T follicular helper cell (primary cell): ENCODE results near the gene YARS1.

Experiments used
- DNase-seq: peaks from one replicate; pipeline ENCODE4 v3.0.0-alpha.2; 2020; ENCODE audit warnings: low read depth

The YARS1 gene

GRCh38 chr1:32780628-32781234 lies 36.4 kb downstream of the YARS1 start:
- DNase-seq = no peak

GRCh38 chr1:32780005-32780404 lies 37.2 kb downstream of the YARS1 start:
- DNase-seq = no peak

- no peak for DNase-seq
These were observed 37.9 kb downstream of the YARS1 start for GRCh38 chr1:32779242-32779641.

- no peak for DNase-seq
These were observed 41.4 kb downstream of the YARS1 start for GRCh38 chr1:32775640-32776337.

- no peak for DNase-seq
These were observed 42.1 kb downstream of the YARS1 start for GRCh38 chr1:32774950-32775634.

- no peak for DNase-seq
These were observed 42.7 kb downstream of the YARS1 start for GRCh38 chr1:32774464-32774808.

- no peak for DNase-seq
These were observed 43.2 kb downstream of the YARS1 start for GRCh38 chr1:32773764-32774463.

- DNase-seq = peak; percentile 60
These were observed 44.0 kb downstream of the YARS1 start for GRCh38 chr1:32773018-32773763.

- DNase-seq = no peak
These were observed 44.7 kb downstream of the YARS1 start for GRCh38 chr1:32772281-32773017.

GRCh38 chr1:32771561-32772280 lies 45.4 kb downstream of the YARS1 start:
- DNase-seq = no peak

GRCh38 chr1:32770741-32771548 lies 46.2 kb downstream of the YARS1 start:
- no peak for DNase-seq

- no peak for DNase-seq
These were observed 46.9 kb downstream of the YARS1 start for GRCh38 chr1:32770221-32770731.

- DNase-seq = no peak
These were observed 47.5 kb downstream of the YARS1 start for GRCh38 chr1:32769524-32770220.

GRCh38 chr1:32768110-32768850 lies 48.9 kb downstream of the YARS1 start:
- DNase-seq = no peak

- DNase-seq = no peak
These were observed 49.5 kb downstream of the YARS1 start for GRCh38 chr1:32767641-32768040.

GRCh38 chr1:32767156-32767555 lies 50.0 kb downstream of the YARS1 start:
- no peak for DNase-seq

GRCh38 chr1:32766328-32766972 lies 50.7 kb downstream of the YARS1 start:
- no peak for DNase-seq
